Esophagus squamous epithelium (tissue), 5 donors: ENCODE data around the gene BEND3. TPM values are rescaled to one million over a fixed set of nuclear protein-coding genes. Genes with fewer than 3 reads are reported as not detected.
"Not testable (repeated sequence)": the region's sequence is repeated elsewhere in the genome, so short reads cannot be mapped to it uniquely, and the experiment has no call there.

ENCODE experiments used
- DNase-seq: peaks from one replicate; lab custom pipeline; 2025; lab: John Stamatoyannopoulos, UW
- H3K27ac ChIP-seq, 4 donors: fragments of 200-600 bp; sonication (generic); one replicate each; pipeline ENCODE4 v1.5.1; 2016 to 2019; ENCODE audit warnings: mild to moderate bottlenecking in 1 of 4
- H3K27me3 ChIP-seq, 4 donors: fragments of 200-600 bp; sonication (generic); 1 replicate in 3 of 4; 2 replicates in 1 of 4; pipeline versions ENCODE4 v1.5.1 to v1.6.0; 2017 to 2021; ENCODE audit warnings: antibody characterized with exemption in 1 of 4
- H3K36me3 ChIP-seq, 3 donors: fragments of 200-600 bp; sonication (generic); one replicate each; pipeline ENCODE4 v1.5.1; 2016 to 2019
- H3K4me1 ChIP-seq, 3 donors: fragments of 200-600 bp; sonication (generic); one replicate each; pipeline ENCODE4 v1.5.1; 2017 to 2019
- H3K4me3 ChIP-seq, 4 donors: fragments of 200-600 bp; sonication (generic); 1 replicate in 3 of 4; 2 replicates in 1 of 4; pipeline ENCODE4 v1.5.1; 2016 to 2019; ENCODE audit warnings: mild to moderate bottlenecking in 2 of 4, moderate library complexity in 1 of 4
- H3K9me3 ChIP-seq, 3 donors: fragments of 200-600 bp; sonication (generic); one replicate each; pipeline ENCODE4 v1.5.1; 2016 to 2019
- CTCF ChIP-seq, 6 experiments: fragments of 450-650 bp in 4 of 6; fragments of 200-600 bp in 2 of 6; sonication (generic) in 2 of 6; IDR thresholded peaks; one replicate each; pipeline ENCODE4 v1.5.1; 2016 to 2019; ENCODE audit warnings: antibody characterized with exemption in 6 of 6, mild to moderate bottlenecking in 4 of 6, moderate library complexity in 4 of 6
- POLR2A ChIP-seq, 4 donors: fragments of 450-650 bp; IDR thresholded peaks; one replicate each; pipeline ENCODE4 v1.6.1; 2017; ENCODE audit warnings: antibody characterized with exemption in 4 of 4, mild to moderate bottlenecking in 4 of 4, moderate library complexity in 3 of 4
- WGBS, 2 donors: methylation state at CpG; one replicate each; pipeline ENCODE4 v1.1.5; 2018; 5-methylcytosine and 5-hydroxymethylcytosine counted together
- intact Hi-C: fragments of 100-400 bp; cut with DNase I; formaldehyde crosslinking; loops from one replicate; pipeline ENCODE4 v1.15.0; 2022
- total RNA-seq, 4 donors: library from RNA; depleted of rRNA; stranded (reverse); fragments of >200 nt; gene quantifications; one replicate each; pipeline ENCODE4 v1.1.0, GENCODE V29; 2016
- donor health status: DM: yes; HTN: yes; CAD: no.

BEND3 gene
- total RNA-seq, 4 donors from 2014 or later = 2.0 to 3.6 (median 2.8) TPM

- intact Hi-C loops = no loop called here
- Histone ChIP-seq H3K4me3 (no peak overlapping the region), H3K4me1 (no peaks in the 10 kb centered on the region), H3K27me3 (no peaks in the 10 kb centered on the region), H3K9me3 (no peaks in the 10 kb centered on the region), H3K27ac (no peak overlapping the region), H3K36me3 (no peaks in the 10 kb centered on the region)
- no peak for DNase-seq
- WGBS, 2 donors = 64 to 71% methylated on average over 12 of the region's 12 CpGs
- TF ChIP-seq CTCF (IDR thresholded peaks at IDR 0.05) (no peak), POLR2A (IDR thresholded peaks at IDR 0.05) (no peak)
Observed at GRCh38 chr6:107154131-107154800, 39.0 kb upstream of the BEND3 start.

- TF ChIP-seq POLR2A (IDR thresholded peaks at IDR 0.05) (no peak), CTCF (IDR thresholded peaks at IDR 0.05) (no peak)
- Histone ChIP-seq H3K27me3 (no peaks in the 10 kb centered on the region), H3K4me3 (no peak overlapping the region), H3K9me3 (no peaks in the 10 kb centered on the region), H3K4me1 (no peaks in the 10 kb centered on the region), H3K27ac (no peak overlapping the region), H3K36me3 (no peaks in the 10 kb centered on the region)
- 81 to 88% methylated on average over 8 of the region's 8 CpGs for WGBS, 2 donors
- DNase-seq = no peak
- intact Hi-C loops = no loop called here
Observed at GRCh38 chr6:107152638-107153430, 37.5 kb upstream of the BEND3 start.

- Histone ChIP-seq H3K27me3 (no peaks in the 10 kb centered on the region), H3K4me1 (no peaks in the 10 kb centered on the region), H3K4me3 (no peak overlapping the region), H3K36me3 (no peaks in the 10 kb centered on the region), H3K27ac (no peak overlapping the region), H3K9me3 (no peaks in the 10 kb centered on the region)
- DNase-seq = no peak
- intact Hi-C loops = no loop called here
- no peak for TF ChIP-seq CTCF (IDR thresholded peaks at IDR 0.05)
- TF ChIP-seq POLR2A (IDR thresholded peaks at IDR 0.05) = no peak
- 87 to 98% methylated on average over 3 to 4 of the region's 4 CpGs for WGBS, 2 donors
Observed at GRCh38 chr6:107144666-107145065, 29.4 kb upstream of the BEND3 start.

GRCh38 chr6:107144014-107144413 is 28.7 kb upstream of the BEND3 start:
- no peaks in the 10 kb centered on the region for H3K27me3 ChIP-seq
- DNase-seq = no peak
- H3K9me3 ChIP-seq = no peaks in the 10 kb centered on the region
- no peak overlapping the region for H3K27ac ChIP-seq
- no peak overlapping the region for H3K4me3 ChIP-seq
- H3K36me3 ChIP-seq = no peaks in the 10 kb centered on the region
- no peaks in the 10 kb centered on the region for H3K4me1 ChIP-seq
- TF ChIP-seq POLR2A (IDR thresholded peaks at IDR 0.05) = no peak
- no peak for TF ChIP-seq CTCF (IDR thresholded peaks at IDR 0.05)
- intact Hi-C loops = no loop called here

GRCh38 chr6:107140581-107140980 is 25.3 kb upstream of the BEND3 start:
- TF ChIP-seq POLR2A (IDR thresholded peaks at IDR 0.05) (no peak), CTCF (IDR thresholded peaks at IDR 0.05) (no peak)
- Histone ChIP-seq H3K9me3 (no peaks in the 10 kb centered on the region), H3K27ac (no peak overlapping the region), H3K4me1 (no peaks in the 10 kb centered on the region), H3K36me3 (no peaks in the 10 kb centered on the region), H3K27me3 (no peaks in the 10 kb centered on the region), H3K4me3 (no peak overlapping the region)
- intact Hi-C loops = no loop called here
- WGBS, 2 donors = 61 to 68% methylated on average over 3 of the region's 3 CpGs
- no peak for DNase-seq

- H3K9me3 ChIP-seq, H3K4me3 ChIP-seq, intact Hi-C loops, H3K27ac ChIP-seq, H3K36me3 ChIP-seq, DNase-seq, H3K27me3 ChIP-seq, H3K4me1 ChIP-seq: not testable (repeated sequence)
- WGBS, 2 donors = 77 to 78% methylated on average over 3 of the region's 3 CpGs
Observed at GRCh38 chr6:107136324-107136723, 21.0 kb upstream of the BEND3 start.

- H3K27me3 ChIP-seq, DNase-seq, H3K9me3 ChIP-seq, H3K4me1 ChIP-seq, H3K27ac ChIP-seq, H3K36me3 ChIP-seq, intact Hi-C loops, H3K4me3 ChIP-seq: not testable (repeated sequence)
- WGBS, 2 donors = 89 to 90% methylated on average over 11 to 14 of the region's 14 CpGs
Observed at GRCh38 chr6:107135048-107135680, 19.8 kb upstream of the BEND3 start.
